ENCODE data around the gene STC2. TPM values are rescaled to one million over a fixed set of nuclear protein-coding genes. Genes with fewer than 3 reads are reported as not detected.

Gene STC2
- total and polyA plus RNA-seq, 7 donors: 2.1 to 25.7 (median 9.2) TPM

GRCh38 chr5:173318881-173319620 lies 9.2 kb downstream of the STC2 start:
- WGBS, 3 donors: 88 to 92% (median 89%) methylated on average over 7 of the region's 7 CpGs
- ATAC-seq (no peak), DNase-seq (no peak)
- Histone ChIP-seq H3K27me3 (ENCODE audit: insufficient read depth in 3 of 3, low read length in 2 of 3) (no peaks in the 10 kb centered on the region), H3K4me3 (no peak overlapping the region), H3K36me3 (ENCODE audit: insufficient read depth in 1 of 2, low read depth in 1 of 2) (peaks cover 8 to 54% of the 10 kb centered on the region in 2 donors), H3K27ac (no peak overlapping the region), H3K9me3 (no peaks in the 10 kb centered on the region), H3K4me1 (peaks cover 6% of the 10 kb centered on the region)
- intact Hi-C loops (cut with DNase I): loop anchor here in 1 of 2 donors (10.0 kb wide), 1 partner anchor 1006 kb away; no protein-coding TSS in a partner anchor
- no peak for TF ChIP-seq CTCF (IDR thresholded peaks at IDR 0.05)

- DNase-seq (no peak), ATAC-seq (no peak)
- Histone ChIP-seq H3K4me1 (peaks cover 4% of the 10 kb centered on the region), H3K4me3 (no peak overlapping the region), H3K36me3 (ENCODE audit: insufficient read depth in 1 of 2, low read depth in 1 of 2) (peaks cover 8 to 50% of the 10 kb centered on the region in 2 donors), H3K27me3 (ENCODE audit: insufficient read depth in 3 of 3, low read length in 2 of 3) (no peaks in the 10 kb centered on the region), H3K27ac (no peak overlapping the region), H3K9me3 (no peaks in the 10 kb centered on the region)
- 95 to 100% (median 99%) methylated on average over 2 of the region's 2 CpGs for WGBS, 3 donors
- intact Hi-C loops (cut with DNase I): loop anchor here in 1 of 2 donors (10.0 kb wide), 1 partner anchor 1006 kb away; no protein-coding TSS in a partner anchor
- TF ChIP-seq CTCF (IDR thresholded peaks at IDR 0.05): no peak
Measured at GRCh38 chr5:173318330-173318729, 9.9 kb downstream of the STC2 start.

GRCh38 chr5:173317852-173318251 lies 10.4 kb downstream of the STC2 start:
- Histone ChIP-seq H3K27ac (no peak overlapping the region), H3K36me3 (ENCODE audit: insufficient read depth in 1 of 2, low read depth in 1 of 2) (peaks cover 8 to 45% of the 10 kb centered on the region in 2 donors), H3K4me1 (peaks cover 4% of the 10 kb centered on the region), H3K4me3 (no peak overlapping the region), H3K27me3 (ENCODE audit: insufficient read depth in 3 of 3, low read length in 2 of 3) (no peaks in the 10 kb centered on the region), H3K9me3 (no peaks in the 10 kb centered on the region)
- TF ChIP-seq CTCF (IDR thresholded peaks at IDR 0.05): no peak
- WGBS, 3 donors: 97 to 98% (median 98%) methylated on average over 18 of the region's 18 CpGs
- intact Hi-C loops (cut with DNase I): loop anchor here in 1 of 2 donors (10.0 kb wide), 1 partner anchor 1007 kb away; no protein-coding TSS in a partner anchor
- ATAC-seq (no peak), DNase-seq (no peak)

- peaks cover 8 to 39% of the 10 kb centered on the region in 2 donors for H3K36me3 ChIP-seq (ENCODE audit: insufficient read depth in 1 of 2, low read depth in 1 of 2)
- ATAC-seq (no peak), DNase-seq (no peak)
- TF ChIP-seq CTCF (IDR thresholded peaks at IDR 0.05): no peak
- H3K4me3 ChIP-seq: no peak overlapping the region
- peaks cover 4% of the 10 kb centered on the region for H3K4me1 ChIP-seq
- WGBS, 3 donors: 96% methylated on average over 23 of the region's 23 CpGs
- no peaks in the 10 kb centered on the region for H3K27me3 ChIP-seq (ENCODE audit: insufficient read depth in 3 of 3, low read length in 2 of 3)
- no peaks in the 10 kb centered on the region for H3K9me3 ChIP-seq
- no peak overlapping the region for H3K27ac ChIP-seq
- intact Hi-C loops (cut with DNase I): loop anchor here in 1 of 2 donors (10.0 kb wide), 1 partner anchor 1008 kb away; no protein-coding TSS in a partner anchor
Measured at GRCh38 chr5:173317091-173317730, 11.0 kb downstream of the STC2 start.
